Astrocyte of the hippocampus (primary cell): ENCODE data around the gene HOXA10.

Experiments used
- DNase-seq: peaks from one replicate; pipeline ENCODE4 v3.0.0; 2011; ENCODE audit warnings: low read depth, low spot score

Gene HOXA10

DNA sequence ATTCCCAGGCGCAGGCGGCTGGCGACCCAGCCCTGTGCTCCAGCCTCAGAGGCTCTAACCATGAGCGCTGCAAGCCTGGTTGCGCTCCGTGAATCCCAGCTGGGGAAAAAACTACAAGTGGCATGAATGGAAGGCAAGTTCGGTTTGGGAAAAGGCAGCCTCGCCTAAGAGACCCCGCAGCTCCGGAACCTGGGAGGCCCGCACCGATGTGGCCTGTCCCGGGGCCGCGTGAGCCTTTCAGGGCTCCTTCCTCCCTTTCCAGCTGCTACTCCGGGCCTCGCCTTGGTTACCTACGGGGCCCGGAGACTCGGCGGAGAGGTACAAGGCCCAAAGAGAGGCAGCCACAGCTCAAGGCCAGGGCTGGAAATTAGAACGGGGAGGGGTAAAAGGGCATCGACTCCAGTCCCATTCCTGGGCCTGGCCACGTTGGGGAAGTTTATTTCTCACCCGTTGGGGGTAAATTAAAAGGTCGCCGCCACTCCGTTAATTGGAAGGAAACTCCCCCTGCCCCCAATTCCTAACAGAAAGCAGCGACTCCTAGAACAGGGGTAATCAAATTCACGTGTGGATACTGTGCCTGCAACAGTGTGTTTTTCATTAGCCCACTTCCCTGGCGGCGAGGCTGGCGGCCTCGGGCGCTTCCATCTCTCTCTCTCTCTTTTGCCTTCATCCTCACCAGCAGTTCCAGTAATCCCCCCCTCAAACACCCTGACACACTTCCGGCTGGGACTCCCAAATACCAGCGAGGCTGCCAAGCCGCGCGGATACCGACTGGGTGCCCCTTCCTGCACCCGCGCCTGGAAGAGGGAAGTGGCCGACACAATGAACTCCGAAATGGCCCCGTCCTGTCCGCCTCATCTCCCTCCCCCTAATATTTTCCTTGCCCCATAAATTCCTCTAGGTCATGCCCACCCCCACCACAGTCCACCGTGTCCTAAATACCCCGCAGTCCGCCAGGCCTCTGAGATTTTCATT lies 7.3 kb downstream of the HOXA10 start:
- DNase-seq = no peak

DNA sequence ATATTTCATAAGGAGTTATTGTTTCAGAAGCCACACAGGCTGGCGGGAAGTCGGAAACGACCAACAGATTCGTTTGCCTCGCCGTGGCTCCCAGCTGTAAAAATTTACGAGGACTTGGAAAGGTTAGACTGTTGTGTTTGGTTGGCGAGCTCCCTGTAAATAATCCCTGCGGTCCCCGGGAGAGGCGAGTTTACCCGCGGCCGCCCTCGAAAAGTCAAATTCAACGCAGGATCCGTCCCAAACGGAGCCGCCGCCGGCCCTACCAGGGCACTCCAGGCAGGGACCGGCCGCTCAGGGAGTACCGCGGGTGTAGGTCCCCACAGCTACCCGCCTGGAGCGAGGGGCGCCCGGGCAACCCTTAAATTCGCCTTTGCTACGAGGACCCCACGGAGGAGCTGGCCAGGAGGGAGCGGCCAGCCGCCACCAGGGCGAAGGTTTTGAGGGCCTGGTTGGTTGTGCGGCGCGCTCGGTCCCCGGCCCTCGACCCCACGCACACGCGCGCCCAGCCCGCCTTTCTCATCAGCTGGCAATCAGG lies 8.1 kb downstream of the HOXA10 start:
- no peak for DNase-seq

DNA sequence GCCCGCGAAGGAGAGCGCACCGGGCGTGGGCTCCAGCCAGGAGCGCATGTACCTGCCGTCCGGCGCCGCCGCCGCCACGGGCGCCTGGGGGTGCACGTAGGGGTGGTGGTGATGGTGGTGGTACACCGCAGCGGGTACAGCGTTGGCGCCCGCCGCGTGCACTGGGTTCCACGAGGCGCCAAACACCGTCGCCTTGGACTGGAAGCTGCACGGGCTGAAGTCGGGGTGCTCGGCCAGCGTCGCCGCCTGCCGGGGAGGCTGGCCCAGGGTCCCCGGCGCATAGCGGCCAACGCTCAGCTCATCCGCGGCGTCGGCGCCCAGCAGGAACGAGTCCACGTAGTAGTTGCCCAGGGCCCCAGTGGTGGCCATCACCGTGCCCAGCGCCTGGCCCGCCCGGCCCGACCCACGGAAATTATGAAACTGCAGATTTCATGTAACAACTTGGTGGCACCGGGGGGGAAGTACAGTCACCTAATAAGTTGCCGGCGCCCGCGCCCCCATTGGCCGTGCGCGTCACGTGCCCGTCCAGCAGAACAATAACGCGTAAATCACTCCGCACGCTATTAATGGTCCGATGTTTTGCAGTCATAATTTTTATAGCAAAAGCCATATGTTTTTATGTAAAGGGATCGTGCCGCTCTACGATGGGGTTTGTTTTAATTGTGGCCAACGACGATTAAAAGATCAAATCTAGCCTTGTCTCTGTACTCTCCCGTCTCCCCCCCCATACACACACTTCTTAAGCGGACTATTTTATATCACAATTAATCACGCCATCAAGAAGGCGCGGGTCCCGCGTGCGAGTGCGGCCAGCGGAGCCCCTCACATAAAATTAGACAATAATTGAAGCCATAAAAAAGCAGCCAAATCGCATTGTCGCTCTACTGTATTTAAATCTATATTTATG lies 8.8 kb downstream of the HOXA10 start, which contains the start of gene HOXA9:
Gene HOXA9, minus strand, starts transcription at position 449 of the 907 bp plus-strand sequence. Its CDS starts 80 bp downstream, at position 369.
- DNase-seq = no peak

DNA sequence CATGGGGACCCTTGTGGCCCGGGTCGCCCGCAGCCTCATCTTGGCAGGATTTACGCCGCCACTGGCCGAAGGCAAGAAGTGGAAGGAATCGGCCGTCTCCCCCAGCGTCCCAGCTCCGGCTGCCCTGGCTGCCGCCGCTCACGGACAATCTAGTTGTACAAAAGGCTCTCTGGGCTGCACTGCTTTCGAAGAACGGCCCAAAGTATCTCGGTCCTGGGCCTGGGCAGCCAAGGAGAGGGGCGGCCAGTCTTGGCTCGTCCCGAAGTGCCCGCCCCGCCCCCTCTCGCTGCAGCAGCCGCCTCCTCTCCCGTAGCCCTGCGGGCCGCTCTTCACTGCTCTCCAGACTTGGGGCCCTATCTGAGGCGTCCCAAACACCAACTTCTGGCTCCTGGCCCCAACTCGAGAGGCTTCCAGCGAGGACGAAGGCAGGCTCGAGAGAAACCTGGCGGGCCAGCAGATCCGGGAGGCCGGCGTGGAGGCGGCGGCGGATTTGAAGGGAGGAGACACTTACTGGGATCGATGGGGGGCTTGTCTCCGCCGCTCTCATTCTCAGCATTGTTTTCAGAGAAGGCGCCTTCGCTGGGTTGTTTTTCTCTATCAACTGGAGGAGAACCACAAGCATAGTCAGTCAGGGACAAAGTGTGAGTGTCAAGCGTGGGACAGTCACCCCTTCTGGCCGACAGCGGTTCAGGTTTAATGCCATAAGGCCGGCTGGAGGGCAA lies 9.6 kb downstream of the HOXA10 start:
- DNase-seq = no peak

DNA sequence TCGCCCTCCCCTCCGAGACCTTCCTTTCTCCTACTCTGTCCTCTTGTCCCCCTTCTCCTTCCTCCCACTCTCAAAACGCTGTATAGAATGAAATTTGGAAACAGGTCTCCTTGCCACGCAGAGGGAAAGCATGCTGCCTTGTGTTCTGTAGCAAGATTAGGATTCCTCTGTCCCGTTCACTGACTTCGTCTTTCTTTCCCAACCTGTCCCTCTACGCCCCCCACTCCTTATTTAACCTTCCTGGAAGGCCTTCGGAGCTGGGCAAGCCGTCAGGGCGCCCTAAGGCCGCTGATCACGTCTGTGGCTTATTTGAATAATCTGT lies 10.1 kb downstream of the HOXA10 start:
- no peak for DNase-seq

DNA sequence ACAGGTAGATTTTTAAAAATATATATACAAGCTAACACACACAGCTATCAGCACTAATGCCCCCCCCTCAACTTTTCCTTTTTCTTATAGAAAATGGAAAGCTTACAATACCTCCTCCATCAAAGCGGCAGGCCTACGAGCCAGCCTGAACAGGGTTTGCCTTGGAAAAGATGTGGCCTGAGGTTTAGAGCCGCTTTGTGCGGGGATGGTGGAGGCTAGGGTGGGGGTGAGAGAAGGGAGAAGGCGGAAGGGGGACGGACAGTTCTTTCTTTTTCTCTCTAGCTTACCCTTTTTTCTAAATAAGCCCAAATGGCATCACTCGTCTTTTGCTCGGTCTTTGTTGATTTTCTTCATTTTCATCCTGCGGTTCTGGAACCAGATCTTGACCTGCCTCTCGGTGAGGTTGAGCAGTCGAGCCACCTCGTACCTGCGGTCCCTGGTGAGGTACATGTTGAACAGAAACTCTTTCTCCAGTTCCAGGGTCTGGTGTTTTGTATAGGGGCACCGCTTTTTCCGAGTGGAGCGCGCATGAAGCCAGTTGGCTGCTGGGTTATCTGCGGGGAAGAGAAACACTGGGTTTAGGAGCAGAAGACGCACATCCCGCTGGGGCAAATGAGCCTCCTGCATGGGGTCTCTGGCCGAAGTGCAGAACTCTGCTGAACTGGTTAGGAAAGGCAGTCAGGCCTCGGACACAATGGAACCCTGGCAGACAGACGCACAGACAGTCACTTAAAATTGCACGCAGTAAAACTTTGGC lies 10.7 kb downstream of the HOXA10 start:
- no peak for DNase-seq

DNA sequence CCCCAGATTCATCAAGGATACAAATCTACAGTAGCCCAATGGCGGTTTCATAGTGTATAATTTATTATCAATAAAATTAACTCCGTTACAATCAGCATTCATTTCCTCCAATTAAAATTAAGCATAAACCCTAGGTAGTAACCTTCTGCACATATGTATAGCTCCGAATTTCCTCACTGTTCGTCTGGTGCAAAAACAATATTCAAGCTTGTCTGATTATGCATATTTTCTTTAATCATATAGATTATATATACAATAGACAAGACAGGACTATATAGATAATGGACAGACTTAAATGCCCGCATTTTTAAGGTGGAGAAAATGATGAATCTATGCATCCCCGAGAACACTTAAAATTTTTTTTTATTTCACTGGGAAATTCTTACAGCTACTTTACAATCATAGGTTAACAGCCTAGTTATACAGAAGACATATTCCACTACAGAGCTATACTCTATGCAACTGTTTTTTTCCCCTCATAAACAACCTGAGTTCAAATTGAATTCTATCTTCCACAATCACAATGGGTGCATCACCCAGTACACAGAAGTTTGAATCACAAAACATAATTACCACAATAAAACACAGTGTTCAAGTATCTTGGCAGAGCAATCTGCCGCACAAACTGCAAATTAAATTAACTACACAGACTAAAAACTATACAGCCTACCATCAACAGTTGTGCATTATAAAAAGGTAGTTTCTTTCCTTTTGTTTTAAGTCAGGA lies 11.4 kb downstream of the HOXA10 start:
- no peak for DNase-seq

DNA sequence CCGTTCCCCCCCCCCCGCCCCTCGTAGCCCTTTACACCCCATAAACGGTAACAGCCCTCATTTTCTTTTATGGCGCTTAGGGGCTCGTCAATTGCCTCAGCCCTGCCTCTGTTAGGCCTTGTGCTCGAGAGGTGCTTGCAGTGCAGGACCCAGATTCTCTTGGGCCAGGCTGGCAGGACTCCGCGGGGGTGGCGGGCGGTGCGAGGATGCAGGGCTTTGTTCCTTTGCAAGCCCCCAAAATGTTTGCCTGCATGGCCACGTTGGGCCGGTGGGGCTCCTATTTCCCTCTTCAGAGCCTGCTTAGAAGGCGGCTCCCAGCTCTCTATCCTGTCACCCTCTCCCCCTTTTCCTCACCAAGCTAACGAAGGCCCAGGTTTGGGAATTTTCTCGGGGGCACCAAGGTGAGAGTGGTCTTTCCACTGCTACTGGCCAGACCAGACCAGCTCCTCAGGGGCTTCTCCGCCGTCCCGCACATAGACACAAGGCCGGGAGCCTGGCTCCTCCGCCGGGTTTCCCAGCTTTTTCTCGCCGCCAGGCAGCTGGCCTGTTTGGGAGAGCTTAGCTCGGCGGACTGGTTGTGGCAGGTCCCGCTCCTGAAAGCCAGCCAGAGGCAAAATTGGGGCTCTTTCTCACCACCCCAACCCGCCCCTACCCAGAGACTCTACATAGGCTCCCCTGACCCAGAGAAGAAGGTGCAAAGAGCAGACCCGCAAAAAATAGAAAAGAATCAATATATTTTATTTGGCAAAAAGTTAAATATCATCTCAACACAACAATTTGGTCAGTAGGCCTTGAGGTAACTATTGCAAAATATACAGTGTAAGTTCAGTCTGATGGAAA lies 12.2 kb downstream of the HOXA10 start:
- DNase-seq = no peak

DNA sequence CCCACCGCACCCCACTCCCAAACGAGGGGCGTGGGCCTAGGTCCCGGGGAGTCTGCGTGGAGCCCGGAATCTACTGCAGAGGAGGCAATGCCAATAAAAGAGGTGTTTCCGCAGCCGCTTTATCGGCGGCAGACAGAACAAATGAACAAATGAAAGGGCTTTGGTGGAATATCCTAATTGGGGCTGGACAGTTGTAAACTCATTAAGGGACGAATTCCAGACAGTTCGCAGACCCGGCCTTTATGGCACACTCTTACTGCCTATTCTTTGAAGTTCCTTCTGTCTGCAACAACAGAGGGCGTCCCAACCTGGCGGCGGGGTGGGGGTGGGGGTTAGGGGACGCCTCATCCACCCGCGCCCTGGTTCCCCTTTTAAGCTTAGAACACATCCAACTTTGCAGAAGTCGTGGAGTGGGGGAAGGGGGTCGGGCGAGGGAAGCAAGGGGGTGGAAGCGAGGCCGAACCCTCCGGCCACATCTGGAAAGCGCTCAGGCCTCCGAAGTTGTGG lies 12.9 kb downstream of the HOXA10 start:
- no peak for DNase-seq

DNA sequence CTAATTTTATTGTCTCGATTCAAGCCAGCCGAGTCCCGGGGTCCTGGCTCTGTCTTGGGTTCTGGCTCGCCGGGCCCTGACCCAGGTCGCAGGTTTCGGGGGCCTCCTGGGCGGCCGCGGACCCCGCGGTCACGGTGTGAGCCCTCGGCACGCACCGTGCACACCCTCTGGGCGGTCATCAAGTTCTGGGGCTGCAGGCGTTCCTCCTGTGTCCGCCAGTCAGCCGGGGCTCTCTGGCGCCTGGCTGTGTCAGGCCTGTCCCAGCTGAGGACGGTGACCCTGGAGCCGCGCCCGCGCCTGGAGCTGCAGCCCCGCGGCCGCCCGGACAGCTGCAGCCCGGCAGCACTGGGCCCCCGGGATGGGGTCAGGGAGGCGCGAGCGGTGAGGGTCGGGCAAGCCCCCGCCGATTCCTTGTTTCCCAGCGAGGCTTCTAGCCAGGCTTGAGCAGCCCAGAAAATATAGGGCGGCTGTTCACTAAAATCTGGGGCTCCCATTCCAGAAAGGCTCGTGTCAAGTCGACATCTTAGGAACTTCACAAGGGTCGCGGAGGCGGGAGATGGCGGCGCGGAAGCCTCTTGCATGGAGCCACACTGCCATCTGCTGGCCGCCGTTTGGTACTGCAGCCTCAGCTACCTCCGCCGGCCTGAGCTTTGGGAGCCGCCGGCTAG lies 13.4 kb downstream of the HOXA10 start:
- peak; percentile 87 for DNase-seq

DNA sequence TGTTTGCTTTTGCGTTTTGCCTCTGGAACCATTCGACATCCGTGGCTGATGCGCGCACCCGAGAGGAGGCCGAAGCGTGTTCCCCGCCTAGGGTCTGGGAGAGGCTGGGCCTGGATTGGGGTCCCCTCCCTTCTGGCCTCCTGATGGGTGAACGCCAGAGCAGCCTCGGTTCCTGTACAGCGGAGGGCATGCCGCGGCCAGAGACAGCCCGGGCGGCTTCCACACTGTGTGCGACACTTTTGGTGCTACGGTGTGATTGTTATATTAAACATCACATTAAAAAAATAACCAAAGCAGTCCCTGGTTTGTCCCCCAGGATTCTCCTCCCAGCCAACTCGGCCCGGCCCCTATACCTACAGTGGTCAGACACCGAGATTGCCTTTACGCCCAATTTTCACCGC lies 14.0 kb downstream of the HOXA10 start:
- no peak for DNase-seq

DNA sequence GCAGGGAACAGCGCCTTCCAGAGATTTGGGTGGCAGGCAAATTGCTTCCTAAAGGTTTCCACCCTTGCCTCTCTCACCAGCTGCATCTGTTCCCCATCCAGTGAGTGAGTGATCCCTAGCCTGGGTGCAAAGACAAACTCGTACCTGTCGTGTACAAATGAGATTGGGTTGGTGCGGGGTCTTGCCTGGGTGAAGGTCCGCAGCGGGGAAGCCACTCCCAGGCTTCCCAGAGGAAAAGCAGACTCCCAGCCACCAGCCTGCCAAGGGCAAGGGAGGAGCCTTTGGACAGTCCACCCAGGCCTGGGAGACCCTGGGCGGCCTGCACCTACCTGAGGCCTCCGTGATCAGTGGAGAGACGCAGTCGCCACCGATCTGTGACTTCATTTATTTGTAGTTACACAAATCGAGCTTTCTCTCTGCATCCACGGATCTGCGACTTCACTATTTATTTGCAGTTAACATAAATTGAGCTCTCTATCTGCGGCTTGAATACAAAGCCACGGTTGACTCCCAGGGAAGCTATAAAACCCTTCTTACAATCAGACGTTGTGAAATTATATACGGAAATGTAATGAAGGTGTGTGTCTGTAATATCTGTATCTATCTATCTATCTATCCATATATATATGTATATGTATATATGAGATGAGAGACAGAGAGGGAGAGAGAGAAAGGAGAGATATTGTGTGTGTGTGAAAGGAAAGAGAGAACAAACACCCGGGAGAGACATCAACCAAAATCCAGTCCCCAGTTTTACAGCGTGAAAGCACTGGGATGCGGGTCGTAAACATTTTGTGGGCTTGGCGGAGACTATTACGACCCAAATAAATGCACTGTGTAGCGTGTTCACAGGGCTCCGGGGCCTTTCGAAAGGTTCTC lies 14.6 kb downstream of the HOXA10 start:
- no peak for DNase-seq

DNA sequence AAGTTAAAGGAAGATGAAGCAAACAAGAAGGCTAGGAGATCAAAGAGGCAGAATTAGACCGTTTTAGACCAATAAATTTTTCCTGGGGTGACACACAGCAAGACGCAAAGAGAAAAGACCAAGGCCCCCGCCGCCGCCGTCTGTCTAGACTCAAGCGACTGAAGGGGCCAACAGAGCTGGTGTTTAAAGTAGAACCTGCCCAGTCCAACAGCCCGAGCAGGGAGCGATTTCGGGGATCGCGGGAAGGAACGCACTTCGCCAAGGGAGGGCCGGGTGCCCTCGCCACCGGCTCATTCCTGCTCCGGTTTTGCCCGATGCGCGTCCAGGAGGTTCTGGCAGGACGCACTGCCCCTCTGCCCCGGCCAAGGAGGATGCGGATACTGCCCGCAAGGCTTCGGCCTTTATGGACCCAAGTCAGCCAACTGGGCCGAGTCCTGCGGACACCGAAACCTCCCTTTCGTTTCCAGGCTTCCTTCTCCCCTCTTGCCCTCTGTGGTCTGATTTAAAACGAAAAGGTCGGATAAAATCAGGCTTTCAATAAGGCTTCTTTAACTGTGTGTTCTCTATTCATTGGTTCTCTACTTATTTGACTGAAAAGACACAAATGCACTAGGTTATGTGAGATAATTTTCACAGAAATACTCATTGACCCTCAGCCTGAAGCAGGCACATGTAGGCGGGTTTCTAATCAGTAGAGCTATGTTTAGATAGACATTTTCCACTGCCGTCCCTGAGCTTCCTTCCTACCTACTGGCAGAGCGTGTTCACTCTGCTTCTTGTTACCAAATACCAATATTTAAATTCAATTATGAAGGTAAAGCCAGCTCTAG lies 15.5 kb downstream of the HOXA10 start:
- no peak for DNase-seq

DNA sequence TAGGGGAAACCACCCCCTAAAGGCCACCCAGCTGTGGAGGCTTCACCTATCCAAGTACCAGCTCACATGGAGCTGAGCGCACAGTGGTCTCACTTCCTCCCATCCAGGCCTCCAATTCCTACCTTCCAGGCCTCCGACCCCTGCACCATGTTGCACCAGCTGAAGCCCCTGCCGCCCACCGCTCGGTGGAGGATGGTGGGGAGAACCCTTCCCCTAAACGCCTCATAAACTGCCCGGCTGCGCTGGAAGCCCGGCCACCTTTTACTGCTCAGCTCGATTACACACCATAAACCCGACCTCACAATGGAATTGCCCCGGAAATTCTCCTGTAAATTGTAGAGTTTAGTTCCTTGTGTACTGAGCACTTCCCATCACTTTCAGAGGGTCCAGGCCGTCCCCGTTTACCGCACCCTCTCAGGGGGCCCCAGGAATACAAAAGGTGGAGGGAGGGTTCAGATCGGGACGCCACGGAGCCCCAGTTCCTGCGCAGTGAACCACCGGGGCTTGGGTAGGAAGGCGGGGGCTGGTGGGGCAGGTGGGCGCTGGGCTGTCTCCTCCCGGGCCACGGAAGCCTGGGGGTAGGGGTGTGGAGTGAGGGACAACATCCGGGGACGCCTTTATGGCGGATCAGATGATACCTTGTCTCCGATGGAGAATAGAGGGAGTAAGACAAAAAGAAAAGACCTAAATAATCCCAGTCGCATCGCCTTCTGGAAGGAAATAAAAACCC lies 16.3 kb downstream of the HOXA10 start:
- DNase-seq = no peak

DNA sequence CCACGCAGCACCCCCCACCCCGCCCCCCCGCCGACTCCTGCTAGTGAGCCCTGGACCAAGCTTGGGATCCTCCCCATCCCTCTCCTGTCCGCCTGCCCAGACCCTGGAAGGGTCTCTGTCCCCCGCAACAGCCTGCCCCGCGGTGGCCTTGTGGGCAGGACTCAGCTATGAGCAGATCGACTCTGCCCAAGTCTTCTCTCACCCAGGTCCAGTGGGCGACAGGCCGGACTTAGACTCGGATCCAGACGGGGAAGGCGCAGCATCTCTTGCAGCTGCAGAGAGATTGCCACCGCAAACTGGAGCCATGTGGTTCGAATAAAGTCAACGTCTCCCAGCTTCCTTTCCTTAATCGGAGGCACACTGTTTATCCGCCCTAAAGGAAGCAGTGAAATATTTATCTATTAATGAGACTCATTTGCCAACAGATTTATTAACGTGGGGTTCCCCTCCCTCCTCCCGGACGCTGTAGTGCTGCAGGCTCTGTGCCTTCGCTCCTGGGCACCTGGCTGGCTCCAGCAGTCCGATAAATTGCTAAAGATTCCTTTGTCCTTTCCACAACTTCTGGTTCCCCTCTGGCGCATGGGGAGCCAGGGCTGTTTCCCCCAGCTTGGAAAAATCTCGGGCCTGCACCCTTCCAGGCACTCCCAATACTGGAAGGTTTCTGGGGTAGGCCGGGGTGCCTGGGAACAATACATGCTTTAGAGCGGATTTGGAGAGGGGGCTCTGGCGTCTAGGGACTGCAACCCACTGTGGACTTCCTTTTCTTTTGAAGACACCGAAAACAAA lies 17.0 kb downstream of the HOXA10 start:
- DNase-seq = no peak
